AG09319 (cell line): Measurements from ENCODE around the gene POLR2L.

Experiments
- DNase-seq: peaks from one replicate; pipeline ENCODE4 v3.0.0-alpha.2; 2010; ENCODE audit warnings: low read depth; ENCODE audit errors: extremely low read depth
- TF ChIP-seq, protein P1 (sequence below): IDR thresholded peaks from 2 replicates; pipeline ENCODE4 v1.5.1; 2011; ENCODE audit warnings: low read depth, mild to moderate bottlenecking, inconsistent platforms, low read length, moderate library complexity

Gene POLR2L

DNA sequence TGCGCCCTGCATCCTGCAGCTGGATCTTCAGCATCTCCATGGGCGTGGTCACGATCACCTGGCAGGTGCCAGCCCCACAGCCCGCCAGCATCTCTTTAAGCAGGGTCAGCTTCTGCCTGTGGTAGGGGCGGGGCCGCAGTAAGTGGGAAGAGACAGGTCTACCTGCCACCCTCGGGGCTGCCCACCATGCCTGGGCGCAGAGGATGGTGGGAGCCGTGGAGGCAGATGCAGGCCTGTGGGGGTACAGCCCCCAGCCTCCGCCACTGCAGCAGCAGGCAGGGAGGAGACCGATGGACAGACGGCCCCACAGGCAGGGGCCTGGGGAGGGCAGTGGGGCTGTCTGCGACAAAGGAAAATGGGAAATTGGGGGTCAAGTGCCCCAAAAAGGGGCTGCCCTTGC lies 49.5 kb downstream of the POLR2L start:
- TF ChIP-seq, protein P1, sequence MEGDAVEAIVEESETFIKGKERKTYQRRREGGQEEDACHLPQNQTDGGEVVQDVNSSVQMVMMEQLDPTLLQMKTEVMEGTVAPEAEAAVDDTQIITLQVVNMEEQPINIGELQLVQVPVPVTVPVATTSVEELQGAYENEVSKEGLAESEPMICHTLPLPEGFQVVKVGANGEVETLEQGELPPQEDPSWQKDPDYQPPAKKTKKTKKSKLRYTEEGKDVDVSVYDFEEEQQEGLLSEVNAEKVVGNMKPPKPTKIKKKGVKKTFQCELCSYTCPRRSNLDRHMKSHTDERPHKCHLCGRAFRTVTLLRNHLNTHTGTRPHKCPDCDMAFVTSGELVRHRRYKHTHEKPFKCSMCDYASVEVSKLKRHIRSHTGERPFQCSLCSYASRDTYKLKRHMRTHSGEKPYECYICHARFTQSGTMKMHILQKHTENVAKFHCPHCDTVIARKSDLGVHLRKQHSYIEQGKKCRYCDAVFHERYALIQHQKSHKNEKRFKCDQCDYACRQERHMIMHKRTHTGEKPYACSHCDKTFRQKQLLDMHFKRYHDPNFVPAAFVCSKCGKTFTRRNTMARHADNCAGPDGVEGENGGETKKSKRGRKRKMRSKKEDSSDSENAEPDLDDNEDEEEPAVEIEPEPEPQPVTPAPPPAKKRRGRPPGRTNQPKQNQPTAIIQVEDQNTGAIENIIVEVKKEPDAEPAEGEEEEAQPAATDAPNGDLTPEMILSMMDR: no peak
- no peak for DNase-seq

DNA sequence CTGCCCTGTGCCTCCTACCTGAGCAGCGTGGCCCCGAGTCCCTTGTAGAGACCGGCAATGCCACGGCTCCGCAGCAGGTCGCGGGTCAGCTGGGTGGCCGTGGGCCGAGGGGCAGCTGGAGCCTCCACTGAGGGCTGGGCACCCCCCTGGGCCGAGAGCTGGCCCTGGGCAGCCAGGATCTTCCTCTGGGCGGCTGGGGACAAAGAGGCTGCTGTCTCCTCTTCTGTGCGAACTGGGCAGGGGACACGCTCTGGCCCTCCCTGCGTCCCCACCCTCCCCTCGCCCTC lies 49.9 kb downstream of the POLR2L start:
- TF ChIP-seq, protein P1: no peak
- no peak for DNase-seq

DNA sequence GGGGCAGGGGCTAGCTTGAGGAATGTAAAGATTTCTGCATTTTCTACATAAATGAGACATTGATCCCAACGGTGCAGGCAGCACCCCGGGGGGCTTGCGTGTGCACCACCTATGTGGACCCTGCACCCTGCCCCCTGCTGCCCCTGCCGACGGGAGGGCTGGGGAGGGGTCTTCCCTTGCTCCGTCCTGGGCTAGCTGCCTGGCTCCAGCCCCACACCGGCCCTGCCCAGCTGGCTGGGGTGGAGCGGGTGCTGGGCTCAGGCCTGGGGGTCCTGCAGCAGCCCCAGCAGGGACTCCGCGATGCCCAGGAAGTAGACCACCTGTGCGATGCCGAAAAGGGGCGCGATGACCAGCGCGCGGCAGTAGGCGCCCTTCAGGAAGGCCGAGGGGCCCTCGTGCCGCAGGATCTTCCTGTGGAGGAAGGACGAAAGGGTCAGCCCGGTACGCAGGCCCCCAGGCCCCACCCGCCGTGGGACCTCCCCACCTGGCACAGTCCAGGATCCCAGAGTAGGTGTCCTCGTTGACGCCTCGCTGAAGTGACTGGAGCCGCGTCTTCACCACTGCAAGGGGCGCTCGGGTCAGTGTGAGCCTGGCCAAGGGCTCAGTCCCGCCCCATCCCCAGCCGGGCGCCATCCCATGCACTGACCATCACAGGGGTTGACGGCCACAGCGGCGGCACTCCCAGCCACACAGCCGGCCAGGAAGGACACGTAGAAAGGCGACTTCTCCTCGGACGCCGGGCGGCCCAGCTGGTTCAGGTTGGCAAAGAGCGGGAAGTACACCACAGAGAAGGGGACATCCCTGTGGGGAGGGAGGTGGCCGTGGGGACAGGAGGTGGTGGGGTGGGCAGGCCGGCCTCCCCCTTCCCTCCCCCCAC lies 50.4 kb downstream of the POLR2L start:
- TF ChIP-seq, protein P1: no peak
- DNase-seq: no peak

DNA sequence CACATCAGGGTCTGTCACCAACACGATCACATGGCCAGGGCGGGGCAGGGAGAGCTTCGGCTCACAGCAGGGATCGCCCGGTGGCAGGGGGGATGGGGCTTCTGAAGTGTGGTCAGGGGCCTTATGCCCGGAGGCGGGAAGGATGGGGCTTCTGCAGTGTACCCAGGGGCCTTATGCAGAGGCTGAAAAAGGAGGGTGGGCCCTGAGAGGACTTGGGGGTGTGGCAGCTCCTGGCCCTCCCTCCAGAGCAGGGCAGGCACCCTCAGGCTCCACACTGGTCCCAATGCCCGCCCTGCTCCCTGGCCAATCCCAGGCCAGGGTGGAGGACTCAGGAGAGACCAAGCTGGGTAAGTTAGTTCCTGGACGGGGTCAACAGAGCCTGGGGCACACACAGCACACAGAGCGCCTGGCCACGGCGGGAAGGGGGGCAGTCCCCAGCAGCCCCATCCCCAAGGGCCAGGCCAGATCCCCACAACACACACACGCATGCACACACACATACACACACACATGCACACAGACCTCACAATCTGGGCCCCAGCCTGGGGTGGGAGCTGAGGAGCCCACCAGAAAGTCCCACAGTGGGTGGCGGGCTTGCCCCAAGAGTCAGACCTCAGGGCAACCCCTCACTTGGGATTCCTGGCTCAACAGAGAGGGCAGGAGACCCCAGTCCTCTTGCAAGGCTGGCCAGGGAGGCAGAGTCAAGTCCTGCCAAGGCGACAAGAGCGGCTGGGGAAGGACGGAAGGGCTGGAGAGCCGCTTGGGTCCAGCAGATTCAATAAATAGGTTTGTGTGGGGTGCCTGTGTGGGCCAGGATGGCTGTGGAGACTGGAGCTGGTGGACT lies 51.4 kb downstream of the POLR2L start:
- DNase-seq: no peak
- TF ChIP-seq, protein P1: no peak

DNA sequence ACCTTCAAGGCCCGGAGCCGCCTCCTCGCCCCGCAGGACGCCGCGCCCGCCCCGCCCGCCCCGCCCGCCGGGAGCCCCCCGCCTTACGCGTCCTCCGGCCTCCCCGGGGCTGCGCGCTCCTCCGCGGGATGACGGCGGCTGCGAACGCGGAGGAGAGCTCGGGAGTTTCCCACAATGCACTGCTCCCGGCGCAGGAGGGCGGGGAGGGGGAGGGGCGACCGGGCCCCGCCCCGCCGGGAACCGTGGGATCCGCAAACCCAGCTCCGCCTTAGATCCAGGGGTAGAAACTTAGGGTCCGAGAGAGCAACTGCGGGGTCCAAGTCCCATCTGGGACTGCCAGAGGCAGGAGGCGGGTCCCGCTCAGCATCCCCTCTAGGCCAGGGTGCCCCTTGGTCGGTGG lies 52.4 kb downstream of the POLR2L start, which contains the start of gene CEND1:
CEND1 (minus strand) TSS at position 148 of the 400 bp plus-strand sequence. CDS start 1,514 bp downstream, outside the sequence.
- DNase-seq: no peak
- TF ChIP-seq, protein P1: no peak
